T-helper 17 cell (primary cell): ENCODE results near the gene CACNG3. TPM values are rescaled to one million over a fixed set of nuclear protein-coding genes. Genes with fewer than 3 reads are reported as not detected.
"Not testable (repeated sequence)": the region's sequence is repeated elsewhere in the genome, so short reads cannot be mapped to it uniquely, and the experiment has no call there.

Experiments
- ATAC-seq: fragments of 150-1000 bp; cut with Tn5 transposase; 2 replicates; pipeline ENCODE4 v1.10.0; 2021; ENCODE audit warnings: mild to moderate bottlenecking, moderate library complexity
- DNase-seq, 3 donors: peaks; one replicate each; pipeline versions ENCODE4 v3.0.0 to v3.0.0-alpha.2; 2020 to 2021
- H3K9me3 ChIP-seq: one replicate; pipeline ENCODE4 v1.7.0; 2013; ENCODE audit warnings: low read length, mild to moderate bottlenecking; ENCODE audit not compliant: control insufficient read depth, poor library complexity, severe bottlenecking
- H3K27ac Mint-ChIP-seq: one replicate; pipeline ENCODE4 v1.8.0; 2022; ENCODE audit warnings: mild to moderate bottlenecking, moderate library complexity, mixed read lengths
- H3K27me3 Mint-ChIP-seq: one replicate; pipeline ENCODE4 v1.8.0; 2022; ENCODE audit warnings: mixed read lengths
- H3K36me3 Mint-ChIP-seq: one replicate; pipeline ENCODE4 v1.8.0; 2022; ENCODE audit warnings: low read depth, mixed read lengths
- H3K4me1 Mint-ChIP-seq: one replicate; pipeline ENCODE4 v1.8.0; 2022; ENCODE audit warnings: mild to moderate bottlenecking, mixed read lengths
- H3K4me3 Mint-ChIP-seq: one replicate; pipeline ENCODE4 v1.8.0; 2022; ENCODE audit warnings: mild to moderate bottlenecking, moderate library complexity, mixed read lengths
- total RNA-seq, 4 donors: library from RNA in 2 of 4; stranded (reverse) in 2 of 4; gene quantifications; one replicate each; pipeline ENCODE4 v1.2.3 and lab custom pipeline; 2022 to 2026

CACNG3 gene
- total RNA-seq, 2 donors from 2014 or later, result not detected

GRCh38 chr16:24322106-24322505 is 66.0 kb downstream of the CACNG3 start:
- no peak overlapping the region for H3K27ac Mint-ChIP-seq
- peaks cover 3% of the 10 kb centered on the region for H3K4me1 Mint-ChIP-seq
- no peak for ATAC-seq
- no peaks in the 10 kb centered on the region for H3K9me3 ChIP-seq
- H3K36me3 Mint-ChIP-seq, result peaks cover 2% of the 10 kb centered on the region
- H3K4me3 Mint-ChIP-seq, result no peak overlapping the region
- no peak for DNase-seq
- peaks cover 60% of the 10 kb centered on the region for H3K27me3 Mint-ChIP-seq

- Mint-ChIP-seq H3K4me1 (no peaks in the 10 kb centered on the region), H3K27ac (no peak overlapping the region), H3K4me3 (no peak overlapping the region), H3K36me3 (peaks cover 2% of the 10 kb centered on the region), H3K27me3 (peaks cover 59% of the 10 kb centered on the region)
- no peak for DNase-seq
- no peaks in the 10 kb centered on the region for H3K9me3 ChIP-seq
- no peak for ATAC-seq
Measured at GRCh38 chr16:24324421-24324820, 68.3 kb downstream of the CACNG3 start.

GRCh38 chr16:24328835-24329452 is 72.8 kb downstream of the CACNG3 start:
- Mint-ChIP-seq H3K36me3 (peaks cover 2% of the 10 kb centered on the region), H3K4me3 (no peak overlapping the region), H3K4me1 (no peaks in the 10 kb centered on the region), H3K27ac (no peak overlapping the region), H3K27me3 (peaks cover 42% of the 10 kb centered on the region)
- ATAC-seq (no peak), DNase-seq (no peak)
- H3K9me3 ChIP-seq, result no peaks in the 10 kb centered on the region

DNA sequence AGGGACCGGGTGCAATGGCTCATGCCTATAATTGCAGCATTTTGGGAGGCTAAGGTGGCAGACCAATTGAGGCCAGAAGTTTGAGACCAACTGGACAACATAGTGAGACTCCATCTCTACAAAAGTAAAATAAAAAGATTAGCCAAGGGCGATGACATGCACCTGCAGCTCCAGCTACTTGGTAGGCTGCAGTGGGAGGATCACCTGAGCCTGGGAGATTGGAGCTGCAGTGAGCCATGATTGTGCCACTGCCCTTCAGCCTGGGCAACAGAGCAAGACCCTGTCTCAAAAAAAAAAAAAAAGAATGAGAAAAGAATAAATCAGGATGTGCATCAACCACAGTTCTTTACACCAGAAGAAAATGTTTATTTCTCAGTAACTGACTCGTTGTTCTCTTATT is 76.0 kb downstream of the CACNG3 start:
- ATAC-seq (no peak), DNase-seq (no peak)
- peaks cover 18% of the 10 kb centered on the region for H3K27me3 Mint-ChIP-seq
- no peak overlapping the region for H3K27ac Mint-ChIP-seq
- no peaks in the 10 kb centered on the region for H3K36me3 Mint-ChIP-seq
- H3K4me1 Mint-ChIP-seq, result no peaks in the 10 kb centered on the region
- no peak overlapping the region for H3K4me3 Mint-ChIP-seq
- H3K9me3 ChIP-seq, result no peaks in the 10 kb centered on the region

DNA sequence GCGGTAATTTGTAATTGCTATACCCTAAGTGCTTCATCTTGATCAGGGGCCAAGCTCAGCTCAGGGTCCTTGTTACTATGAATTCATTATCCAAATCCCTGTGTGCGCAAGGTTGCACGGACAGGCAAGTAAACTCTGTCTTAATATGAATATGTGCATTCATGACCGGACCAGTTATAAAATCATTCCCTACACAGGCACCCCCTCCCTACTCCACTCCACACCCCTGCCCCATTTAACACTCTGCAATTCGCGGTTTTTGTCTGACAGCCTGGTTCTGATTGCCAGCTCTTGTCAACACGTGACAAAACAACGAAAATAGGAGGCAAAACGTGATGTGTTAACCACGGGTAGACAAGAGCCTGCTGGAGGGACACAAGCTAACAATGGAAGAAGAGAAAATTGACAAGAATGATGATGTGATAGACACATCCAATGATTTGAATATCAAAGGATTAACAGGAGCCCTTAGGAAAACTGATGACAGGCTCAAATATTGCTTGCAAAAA is 76.5 kb downstream of the CACNG3 start:
- no peaks in the 10 kb centered on the region for H3K4me1 Mint-ChIP-seq
- no peaks in the 10 kb centered on the region for H3K9me3 ChIP-seq
- no peak for DNase-seq
- H3K27me3 Mint-ChIP-seq, result peaks cover 18% of the 10 kb centered on the region
- no peak overlapping the region for H3K4me3 Mint-ChIP-seq
- H3K36me3 Mint-ChIP-seq, result no peaks in the 10 kb centered on the region
- ATAC-seq, result no peak
- no peak overlapping the region for H3K27ac Mint-ChIP-seq

DNA sequence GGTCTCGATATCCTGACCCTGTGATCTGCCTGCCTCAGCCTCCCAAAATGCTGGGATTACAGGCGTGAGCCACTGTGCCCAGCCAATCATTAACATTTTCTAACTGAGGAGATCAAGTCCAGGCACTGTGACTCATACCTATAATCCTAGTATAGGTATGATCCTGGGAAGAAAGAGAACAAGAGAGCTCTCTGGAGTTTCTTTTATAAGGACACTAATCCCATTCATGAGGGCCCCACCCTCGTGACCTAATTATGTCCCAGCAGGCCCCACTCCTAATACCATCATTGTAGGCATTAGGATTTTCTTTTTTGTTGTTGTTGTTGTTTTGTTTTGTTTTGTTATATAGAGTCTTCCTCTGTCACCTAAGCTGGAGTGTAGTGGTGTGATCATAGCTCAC is 80.4 kb downstream of the CACNG3 start:
- Mint-ChIP-seq H3K27me3 (peaks cover 28% of the 10 kb centered on the region), H3K36me3 (no peaks in the 10 kb centered on the region), H3K27ac (no peak overlapping the region), H3K4me1 (no peaks in the 10 kb centered on the region), H3K4me3 (no peak overlapping the region)
- no peak for DNase-seq
- no peak for ATAC-seq
- no peaks in the 10 kb centered on the region for H3K9me3 ChIP-seq

GRCh38 chr16:24337013-24337412 is 80.9 kb downstream of the CACNG3 start:
- H3K9me3 ChIP-seq, result no peaks in the 10 kb centered on the region
- ATAC-seq (no peak), DNase-seq (no peak)
- no peaks in the 10 kb centered on the region for H3K4me1 Mint-ChIP-seq
- no peak overlapping the region for H3K27ac Mint-ChIP-seq
- H3K4me3 Mint-ChIP-seq, result no peak overlapping the region
- H3K27me3 Mint-ChIP-seq, result peaks cover 28% of the 10 kb centered on the region
- H3K36me3 Mint-ChIP-seq, result no peaks in the 10 kb centered on the region

- not testable (repeated sequence) for H3K36me3 Mint-ChIP-seq, H3K4me3 Mint-ChIP-seq, ATAC-seq, H3K27ac Mint-ChIP-seq, DNase-seq, H3K4me1 Mint-ChIP-seq, H3K9me3 ChIP-seq
- peaks cover 27% of the 10 kb centered on the region for H3K27me3 Mint-ChIP-seq
Measured at GRCh38 chr16:24343829-24344228, 87.7 kb downstream of the CACNG3 start.

GRCh38 chr16:24344784-24345183 is 88.6 kb downstream of the CACNG3 start:
- H3K36me3 Mint-ChIP-seq, result no peaks in the 10 kb centered on the region
- ATAC-seq, result no peak
- no peak overlapping the region for H3K27ac Mint-ChIP-seq
- peaks cover 2% of the 10 kb centered on the region for H3K4me1 Mint-ChIP-seq
- H3K27me3 Mint-ChIP-seq, result peaks cover 35% of the 10 kb centered on the region
- H3K9me3 ChIP-seq, result no peaks in the 10 kb centered on the region
- DNase-seq, result no peak
- no peak overlapping the region for H3K4me3 Mint-ChIP-seq

DNA sequence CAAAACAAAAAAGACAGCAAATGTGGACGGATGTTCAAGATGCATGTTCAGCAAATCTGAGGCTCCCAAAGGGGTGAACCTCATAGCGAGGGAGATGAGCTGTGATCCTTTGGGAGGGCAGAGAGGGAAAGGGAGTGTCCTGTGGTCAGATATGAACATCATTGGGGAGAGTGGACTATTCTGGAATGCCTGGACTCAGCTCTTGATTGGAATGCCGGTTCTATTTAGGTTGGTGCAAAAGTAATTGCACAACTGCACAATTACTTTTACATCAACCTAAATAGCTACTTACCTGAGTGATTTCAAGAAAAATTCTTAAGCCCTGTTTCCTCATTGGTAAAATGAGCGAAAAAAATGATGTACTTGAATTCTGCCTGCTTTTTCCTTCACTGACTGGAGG is 89.6 kb downstream of the CACNG3 start:
- peaks cover 41% of the 10 kb centered on the region for H3K27me3 Mint-ChIP-seq
- peaks cover 2% of the 10 kb centered on the region for H3K4me1 Mint-ChIP-seq
- ATAC-seq, result no peak

DNA sequence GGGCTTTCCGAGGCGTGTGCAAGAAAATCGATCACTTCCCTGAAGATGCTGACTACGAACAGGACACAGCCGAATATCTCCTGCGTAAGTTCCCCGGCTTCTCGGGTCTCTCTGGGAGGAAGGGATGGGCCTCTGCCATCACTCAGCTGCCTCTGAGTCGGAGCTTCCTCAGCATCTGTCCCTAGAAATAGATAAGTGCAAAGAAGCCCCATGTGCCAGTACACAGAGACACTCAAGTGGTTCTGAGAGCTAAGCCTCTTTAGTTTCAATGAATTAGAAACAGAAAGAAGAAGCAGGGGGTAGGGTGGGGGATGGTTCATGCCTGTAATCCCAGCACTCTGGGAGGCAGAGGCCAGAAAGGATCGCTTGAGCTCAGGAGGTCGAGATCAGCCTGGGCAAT is 90.6 kb downstream of the CACNG3 start:
- Mint-ChIP-seq H3K27ac (no peak overlapping the region), H3K4me1 (peaks cover 2% of the 10 kb centered on the region), H3K27me3 (peaks cover 37% of the 10 kb centered on the region), H3K36me3 (peaks cover 2% of the 10 kb centered on the region), H3K4me3 (no peak overlapping the region)
- no peak for ATAC-seq
- no peaks in the 10 kb centered on the region for H3K9me3 ChIP-seq
- no peak for DNase-seq

More for the DNA sequence above, 89.6 kb downstream of the CACNG3 start:
- no peaks in the 10 kb centered on the region for H3K9me3 ChIP-seq
- H3K4me3 Mint-ChIP-seq, result no peak overlapping the region
- DNase-seq, result no peak
- H3K27ac Mint-ChIP-seq, result no peak overlapping the region
- no peaks in the 10 kb centered on the region for H3K36me3 Mint-ChIP-seq

- peaks cover 37% of the 10 kb centered on the region for H3K27me3 Mint-ChIP-seq
- ATAC-seq, result no peak
- peaks cover 2% of the 10 kb centered on the region for H3K36me3 Mint-ChIP-seq
- H3K4me3 Mint-ChIP-seq, result no peak overlapping the region
- H3K27ac Mint-ChIP-seq, result no peak overlapping the region
- DNase-seq, result no peak
- H3K9me3 ChIP-seq, result no peaks in the 10 kb centered on the region
- peaks cover 2% of the 10 kb centered on the region for H3K4me1 Mint-ChIP-seq
Measured at GRCh38 chr16:24347556-24347955, 91.4 kb downstream of the CACNG3 start.

- Mint-ChIP-seq H3K4me1 (peaks cover 2% of the 10 kb centered on the region), H3K27ac (no peak overlapping the region), H3K4me3 (no peak overlapping the region), H3K27me3 (peaks cover 32% of the 10 kb centered on the region), H3K36me3 (peaks cover 2% of the 10 kb centered on the region)
- ATAC-seq, result no peak
- no peaks in the 10 kb centered on the region for H3K9me3 ChIP-seq
- no peak for DNase-seq
Measured at GRCh38 chr16:24348545-24349290, 92.6 kb downstream of the CACNG3 start.

DNA sequence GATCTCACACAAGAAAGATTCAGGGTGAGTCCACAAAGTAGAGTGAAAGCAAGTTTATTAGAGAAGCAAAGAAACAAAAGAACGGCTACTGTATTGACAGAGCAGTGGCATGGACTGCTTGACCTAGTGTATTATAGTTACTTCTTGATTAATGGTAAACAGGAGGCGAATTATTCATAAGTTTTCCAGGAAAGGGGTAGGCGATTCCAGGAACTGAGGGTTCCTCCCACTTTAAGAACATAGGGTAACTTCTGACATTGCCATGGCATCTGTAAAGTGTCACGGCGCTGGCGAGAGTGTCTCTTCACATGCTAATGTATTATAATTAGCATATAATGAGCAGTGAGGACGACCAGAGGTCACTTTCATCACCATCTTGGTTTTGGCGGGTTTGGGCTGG is 93.2 kb downstream of the CACNG3 start:
- Mint-ChIP-seq H3K36me3 (peaks cover 2% of the 10 kb centered on the region), H3K27me3 (peaks cover 34% of the 10 kb centered on the region), H3K4me1 (peaks cover 2% of the 10 kb centered on the region), H3K4me3 (no peak overlapping the region), H3K27ac (no peak overlapping the region)
- DNase-seq (no peak), ATAC-seq (no peak)
- H3K9me3 ChIP-seq, result no peaks in the 10 kb centered on the region
